NT2/D1 (cell line): ENCODE data around the gene PPIE.
"Not testable (repeated sequence)": the region's sequence is repeated elsewhere in the genome, so short reads cannot be mapped to it uniquely, and the experiment has no call there.

Experiments used
- DNase-seq: peaks from one replicate; pipeline ENCODE4 v3.0.0-alpha.2; 2011; ENCODE audit warnings: low read depth, low spot score
- H3K27me3 ChIP-seq: 2 replicates; pipeline ENCODE4 v1.6.0; 2011; ENCODE audit warnings: mild to moderate bottlenecking; ENCODE audit not compliant: insufficient read length, insufficient read depth
- H3K36me3 ChIP-seq: 2 replicates; pipeline ENCODE4 v1.6.1; 2011; ENCODE audit warnings: mild to moderate bottlenecking, low read length, mixed read lengths; ENCODE audit not compliant: insufficient read depth, insufficient read length
- H3K4me1 ChIP-seq: 2 replicates; pipeline ENCODE4 v1.5.1; 2011; ENCODE audit not compliant: insufficient read depth, insufficient read length
- H3K4me3 ChIP-seq: 2 replicates; pipeline ENCODE4 v1.5.1; 2011; ENCODE audit warnings: low read depth; ENCODE audit not compliant: insufficient read length
- H3K9ac ChIP-seq: 2 replicates; pipeline ENCODE4 v1.6.0; 2011; ENCODE audit warnings: low read depth; ENCODE audit not compliant: insufficient read length
- H3K9me3 ChIP-seq: 2 replicates; pipeline ENCODE4 v1.5.1; 2011; ENCODE audit warnings: mild to moderate bottlenecking, low read length; ENCODE audit not compliant: insufficient read depth
- SUZ12 ChIP-seq: IDR thresholded peaks from 2 replicates; pipeline ENCODE4 v1.6.1; 2011; ENCODE audit not compliant: insufficient read length, insufficient read depth; ENCODE audit errors: extremely low read depth
- YY1 ChIP-seq: IDR thresholded peaks from 2 replicates; pipeline ENCODE4 v1.6.1; 2011; ENCODE audit not compliant: insufficient read length, insufficient read depth
- ZNF274 ChIP-seq: IDR thresholded peaks from 2 replicates; pipeline ENCODE4 v1.6.1; 2011; ENCODE audit warnings: mild to moderate bottlenecking, low read depth, low read length

PPIE gene

DNA sequence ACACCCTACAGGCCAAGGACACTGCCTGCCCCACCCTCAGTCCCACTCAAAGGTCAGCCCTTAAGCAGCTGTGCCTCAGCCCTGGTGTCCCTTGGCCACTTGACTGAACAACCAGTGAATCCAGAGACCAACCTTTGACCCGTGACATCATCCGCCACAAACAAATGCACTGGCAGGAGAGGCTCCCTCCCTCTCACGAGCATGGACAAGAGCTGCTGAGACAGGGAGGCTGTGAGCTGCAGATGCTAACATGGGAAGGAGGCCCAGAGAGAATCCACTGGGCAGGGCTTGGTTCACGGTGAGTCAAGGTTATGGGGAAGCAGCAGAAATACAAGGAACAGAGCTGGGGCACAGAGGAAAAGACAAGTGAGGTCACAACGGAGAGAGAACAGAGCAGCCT lies 27.8 kb downstream of the PPIE start:
- not testable (repeated sequence) for H3K4me1 ChIP-seq, H3K9ac ChIP-seq, DNase-seq, H3K36me3 ChIP-seq, H3K9me3 ChIP-seq, H3K4me3 ChIP-seq
- peaks cover 12% of the 10 kb centered on the region for H3K27me3 ChIP-seq

DNA sequence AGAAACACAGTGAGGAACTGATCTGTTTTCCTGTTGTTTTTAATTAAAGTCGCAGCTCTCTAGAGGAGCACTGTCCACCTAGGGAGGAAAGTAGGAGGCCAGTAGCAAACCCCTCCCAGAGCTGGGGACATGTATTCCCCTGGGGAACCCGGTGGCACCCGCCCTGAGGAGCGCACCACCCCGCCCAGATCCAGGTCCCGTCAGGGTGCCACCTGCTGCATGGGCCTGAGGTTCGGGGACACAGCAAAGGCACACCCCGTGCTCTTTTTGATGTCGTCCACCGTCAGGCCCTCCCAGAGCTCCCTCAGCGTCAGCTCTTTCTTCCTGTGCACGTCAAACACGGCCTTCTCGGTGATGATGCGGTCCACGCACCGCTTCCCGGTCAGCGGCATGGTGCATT lies 30.8 kb downstream of the PPIE start:
- H3K9ac ChIP-seq, H3K9me3 ChIP-seq, H3K4me3 ChIP-seq, H3K36me3 ChIP-seq, H3K4me1 ChIP-seq, DNase-seq: not testable (repeated sequence)
- H3K27me3 ChIP-seq, result peaks cover 17% of the 10 kb centered on the region

DNA sequence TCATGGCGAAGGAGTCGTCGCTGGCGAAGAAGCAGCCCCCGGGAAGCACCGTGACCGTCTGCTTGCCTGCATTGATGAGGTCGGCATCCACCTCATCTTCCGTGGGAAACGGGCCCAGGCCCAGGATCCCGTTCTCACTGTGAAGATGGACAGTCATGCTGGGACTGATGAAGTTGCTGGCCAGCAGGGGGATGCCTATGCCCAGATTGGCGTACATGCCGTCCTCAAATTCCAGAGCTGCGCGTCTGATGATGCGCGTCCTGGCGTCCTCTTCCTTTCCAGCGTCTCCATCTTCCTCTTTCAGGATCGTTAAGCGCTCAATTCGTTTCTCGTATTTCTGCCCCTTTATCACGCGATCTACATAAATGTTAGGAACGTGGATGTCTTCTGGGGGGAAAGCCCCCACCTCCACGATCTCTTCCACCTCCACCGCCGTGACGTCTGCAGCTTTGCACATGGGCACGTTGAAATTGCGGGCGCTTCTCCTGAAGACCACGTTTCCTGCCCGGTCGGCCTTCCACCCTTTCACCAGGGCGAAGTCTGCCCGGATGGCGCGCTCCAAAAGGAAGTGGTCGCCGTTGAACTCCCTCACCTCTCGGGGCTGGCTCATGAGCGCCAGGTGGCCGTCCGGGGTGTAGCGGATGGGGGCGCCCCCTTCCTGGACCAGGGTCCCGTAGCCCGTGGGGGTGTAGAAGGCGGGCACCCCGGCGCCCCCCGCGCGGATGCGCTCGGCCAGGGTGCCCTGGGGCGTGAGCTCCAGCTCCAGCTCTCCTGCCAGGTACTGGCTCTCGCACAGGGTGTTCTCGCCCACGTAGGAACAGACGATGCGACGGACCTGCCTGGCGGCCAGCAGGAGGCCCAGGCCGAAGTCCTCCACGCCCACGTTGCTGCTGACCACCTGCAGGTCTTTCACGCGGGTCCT lies 31.7 kb downstream of the PPIE start:
- not testable (repeated sequence) for DNase-seq, H3K4me1 ChIP-seq, H3K36me3 ChIP-seq, H3K4me3 ChIP-seq, H3K9me3 ChIP-seq, H3K9ac ChIP-seq
- peaks cover 17% of the 10 kb centered on the region for H3K27me3 ChIP-seq

DNA sequence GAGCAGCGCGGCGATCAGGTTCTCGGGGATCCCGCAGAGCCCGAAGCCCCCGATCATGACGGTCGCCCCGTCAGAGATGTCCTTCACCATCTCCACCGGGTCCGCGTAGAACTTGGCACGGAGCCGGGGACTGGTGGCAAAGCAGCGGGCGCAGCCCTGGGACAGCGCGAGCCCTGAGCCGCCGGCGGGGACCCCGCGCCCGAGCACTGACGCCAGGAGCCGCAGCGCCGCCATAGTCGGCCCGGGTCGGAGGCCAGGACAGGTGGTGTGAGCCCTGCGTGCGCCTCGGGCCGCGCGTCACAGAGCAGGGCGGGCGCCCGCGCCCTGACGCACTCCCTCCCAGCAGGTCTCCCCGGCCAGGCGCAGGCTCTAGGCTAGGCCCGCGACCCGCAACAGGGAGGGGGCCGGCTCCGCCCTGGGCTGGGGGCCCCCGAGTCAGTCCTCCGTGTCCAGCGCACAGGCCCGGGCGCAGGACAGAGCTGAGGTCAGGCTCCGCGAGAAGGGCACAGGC lies 32.4 kb downstream of the PPIE start, which contains the start of gene OXCT2:
Gene OXCT2, minus strand, starts transcription at position 327 of the 511 bp plus-strand sequence. Its CDS starts 93 bp downstream, at position 234.
- H3K36me3 ChIP-seq, H3K4me1 ChIP-seq, DNase-seq, H3K9me3 ChIP-seq, H3K9ac ChIP-seq, H3K4me3 ChIP-seq: not testable (repeated sequence)
- H3K27me3 ChIP-seq, result peaks cover 17% of the 10 kb centered on the region

DNA sequence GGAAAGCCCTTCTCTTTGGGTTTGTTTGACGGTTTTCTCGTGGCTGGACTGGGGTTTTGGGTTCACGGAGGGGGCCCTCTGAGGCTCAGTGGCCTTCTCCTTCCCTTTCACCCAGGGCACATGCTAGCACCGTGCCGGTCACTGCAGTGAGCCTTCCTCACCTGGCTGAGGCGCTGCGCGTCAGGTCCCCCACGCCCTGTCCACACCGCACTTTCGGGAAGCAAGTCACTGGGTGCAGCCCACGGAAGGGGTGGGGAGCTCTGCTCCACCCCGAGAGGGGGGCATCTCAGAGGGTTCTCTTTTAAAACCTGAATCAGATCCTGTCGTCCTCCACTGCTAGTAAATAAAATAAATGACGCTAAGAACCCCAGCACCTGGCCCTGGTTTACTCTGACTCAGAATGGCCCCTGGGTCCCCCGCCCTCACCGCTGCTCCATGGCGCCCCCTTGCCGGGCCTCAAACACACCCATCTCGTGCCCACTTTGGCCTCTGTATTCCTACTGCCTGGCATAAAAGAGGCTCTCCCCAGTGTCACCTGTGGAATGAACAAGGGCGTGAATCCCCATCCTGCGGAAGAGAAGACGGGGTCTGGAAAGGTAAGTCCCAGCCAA lies 34.8 kb downstream of the PPIE start:
- not testable (repeated sequence) for H3K36me3 ChIP-seq, H3K9me3 ChIP-seq, H3K4me3 ChIP-seq, H3K4me1 ChIP-seq, H3K9ac ChIP-seq, DNase-seq
- peaks cover 19% of the 10 kb centered on the region for H3K27me3 ChIP-seq

DNA sequence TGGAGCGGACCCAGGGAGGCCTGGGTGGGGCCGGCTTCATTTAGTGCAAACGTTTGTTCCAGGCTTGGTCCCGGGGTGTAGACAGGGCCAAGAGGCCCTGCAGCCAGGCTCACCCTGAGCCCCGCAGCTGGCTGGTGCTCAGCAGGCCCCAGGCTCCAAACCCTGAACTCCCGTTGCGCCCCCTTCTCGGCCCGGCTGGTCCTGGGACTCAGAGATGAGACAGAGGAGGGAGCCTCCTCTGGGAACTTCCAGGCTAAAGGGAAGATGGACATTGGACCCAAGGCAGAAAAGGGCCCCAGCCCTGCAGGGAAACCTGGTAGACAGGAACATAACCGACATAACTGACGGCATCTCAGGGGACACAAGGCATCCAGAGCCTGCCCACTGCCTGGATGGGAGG lies 36.5 kb downstream of the PPIE start:
- peaks cover 26% of the 10 kb centered on the region for H3K27me3 ChIP-seq
- DNase-seq, H3K36me3 ChIP-seq, H3K4me3 ChIP-seq, H3K4me1 ChIP-seq, H3K9me3 ChIP-seq: not testable (repeated sequence)
- H3K9ac ChIP-seq, result peak overlapping the region; percentile 21

DNA sequence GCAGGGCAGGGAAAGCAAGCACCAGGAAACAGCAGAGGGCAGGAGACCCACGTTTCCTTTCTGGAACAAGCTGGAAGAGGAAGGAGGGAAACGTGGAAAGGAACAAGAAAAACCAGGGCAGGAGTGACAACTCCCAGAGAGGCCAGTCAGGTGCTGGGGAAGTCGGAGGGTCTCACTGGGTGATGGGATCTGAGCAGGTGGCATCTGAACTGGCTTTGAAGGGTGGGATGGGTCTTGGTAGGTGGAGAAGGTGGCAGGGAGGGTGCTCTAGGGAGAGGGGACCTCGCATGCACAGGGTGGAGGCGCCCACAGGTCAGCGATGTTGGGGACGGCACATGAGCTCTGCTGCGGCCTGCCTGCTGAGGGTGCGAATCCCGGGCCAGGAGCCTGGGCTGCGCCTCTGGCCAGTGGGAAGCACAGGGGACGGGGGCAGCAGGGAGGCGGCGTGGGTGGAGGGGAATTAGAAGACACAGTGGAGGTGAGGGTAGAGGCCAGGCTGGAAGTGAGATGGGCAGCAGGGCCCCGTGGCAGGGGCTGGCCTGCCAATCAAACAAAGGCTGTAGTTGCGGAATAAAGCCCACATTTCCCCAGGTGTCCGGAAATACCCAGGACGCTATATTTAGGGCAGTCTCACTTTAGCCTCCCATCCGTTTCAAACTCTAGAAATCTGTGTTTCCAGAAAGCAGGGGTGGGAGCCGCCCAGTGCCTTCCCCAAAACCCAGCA lies 37.2 kb downstream of the PPIE start:
- not testable (repeated sequence) for H3K9me3 ChIP-seq, DNase-seq, H3K4me3 ChIP-seq, H3K9ac ChIP-seq, H3K4me1 ChIP-seq, H3K36me3 ChIP-seq
- H3K27me3 ChIP-seq, result peaks cover 25% of the 10 kb centered on the region

DNA sequence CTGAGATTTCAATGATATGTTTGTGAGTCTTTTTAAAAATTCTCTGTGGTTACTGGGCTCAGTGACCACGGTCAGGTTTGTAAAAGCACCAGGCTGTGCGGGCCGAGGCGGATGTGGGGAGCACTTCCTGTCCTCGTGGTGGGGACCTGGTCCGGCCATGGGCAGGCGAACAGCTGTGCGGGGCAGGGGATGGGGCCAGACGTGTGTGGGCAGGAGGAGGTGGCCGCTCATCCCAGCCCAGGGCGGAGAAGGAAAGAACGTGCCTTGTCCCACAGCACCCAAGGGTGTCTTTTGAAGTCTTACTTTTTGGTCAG lies 37.7 kb downstream of the PPIE start:
- H3K36me3 ChIP-seq, result no peaks in the 10 kb centered on the region
- H3K9me3 ChIP-seq, result no peaks in the 10 kb centered on the region
- H3K9ac ChIP-seq, result no peak overlapping the region
- no peak for DNase-seq
- no peak overlapping the region for H3K4me3 ChIP-seq
- H3K27me3 ChIP-seq, result peaks cover 25% of the 10 kb centered on the region
- TF ChIP-seq ZNF274 (no peak), SUZ12 (no peak), YY1 (no peak)
- no peaks in the 10 kb centered on the region for H3K4me1 ChIP-seq
